HS-5 (cell line): ENCODE results near the gene UGT1A6.

Source experiments
- DNase-seq: peaks from one replicate; pipeline ENCODE4 v3.0.0-alpha.2; 2012; ENCODE audit warnings: low read depth

UGT1A6 gene

DNA sequence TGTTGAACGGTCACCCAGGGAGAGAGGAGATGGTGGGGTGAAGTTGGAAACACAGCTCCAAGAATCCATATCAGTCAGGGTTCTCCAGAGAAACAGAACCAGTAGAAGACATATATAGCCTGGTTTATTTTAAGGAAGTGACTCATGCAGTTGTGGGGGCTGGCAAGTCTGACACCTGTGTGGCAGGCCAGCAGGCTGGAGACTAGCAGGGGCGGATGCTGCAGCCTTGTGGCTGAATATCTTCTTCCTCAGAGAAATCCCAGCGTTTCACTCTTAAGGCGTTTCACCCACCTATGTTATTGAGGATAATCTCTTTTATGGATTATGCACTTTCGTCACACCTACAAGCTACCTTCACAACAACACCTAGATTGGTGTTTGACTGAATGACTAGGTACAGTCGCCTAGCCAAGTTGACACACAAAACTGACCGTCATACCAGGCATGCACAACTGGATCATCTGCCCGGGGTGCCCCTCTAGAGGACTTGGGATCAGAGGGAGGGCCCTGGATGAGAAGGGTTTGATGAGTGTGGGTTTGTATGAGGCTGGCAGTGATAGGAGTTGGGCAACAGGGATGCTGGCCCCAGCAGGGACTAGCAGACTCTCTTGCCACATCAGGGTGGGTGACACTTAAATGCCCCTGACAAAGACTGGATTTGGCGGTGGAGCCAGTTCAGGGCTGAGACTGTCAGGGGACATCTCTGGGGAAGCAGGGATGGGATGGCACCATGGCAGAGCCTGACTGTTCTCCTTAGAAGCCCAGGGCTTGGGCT lies 108.9 kb downstream of the UGT1A6 start:
- DNase-seq: no peak

DNA sequence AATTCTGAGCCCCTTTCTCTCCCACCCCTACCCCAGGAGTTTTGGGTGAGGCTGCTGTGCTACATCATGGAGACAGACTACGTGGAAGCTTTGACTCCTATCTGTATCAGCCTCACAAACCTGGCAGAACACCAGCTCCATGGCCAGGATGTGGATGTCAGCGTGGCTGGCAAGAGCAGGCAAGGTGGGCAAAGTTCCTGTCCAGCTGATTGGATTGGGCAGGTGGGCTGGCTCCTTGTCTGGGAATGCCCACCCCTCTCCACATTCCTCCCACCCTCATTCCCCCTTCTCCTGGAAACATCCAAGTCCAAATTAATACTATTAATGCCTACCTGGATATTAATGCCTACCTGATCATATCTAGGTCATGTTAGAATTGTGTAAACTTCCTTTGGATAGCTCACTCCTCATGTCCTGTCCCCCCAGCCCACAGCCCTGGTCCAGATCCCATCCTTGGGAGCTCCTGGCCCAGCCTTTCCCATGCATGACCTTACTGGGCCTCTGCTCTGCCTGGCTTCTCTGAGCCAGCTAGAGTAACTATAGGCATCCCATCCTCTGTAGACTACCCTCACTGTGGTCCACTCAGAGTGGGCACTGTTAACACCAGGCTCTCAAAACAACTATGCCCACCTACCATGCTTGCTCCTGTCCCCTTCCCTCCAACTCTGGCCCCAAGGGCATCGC lies 109.6 kb downstream of the UGT1A6 start:
- no peak for DNase-seq

DNA sequence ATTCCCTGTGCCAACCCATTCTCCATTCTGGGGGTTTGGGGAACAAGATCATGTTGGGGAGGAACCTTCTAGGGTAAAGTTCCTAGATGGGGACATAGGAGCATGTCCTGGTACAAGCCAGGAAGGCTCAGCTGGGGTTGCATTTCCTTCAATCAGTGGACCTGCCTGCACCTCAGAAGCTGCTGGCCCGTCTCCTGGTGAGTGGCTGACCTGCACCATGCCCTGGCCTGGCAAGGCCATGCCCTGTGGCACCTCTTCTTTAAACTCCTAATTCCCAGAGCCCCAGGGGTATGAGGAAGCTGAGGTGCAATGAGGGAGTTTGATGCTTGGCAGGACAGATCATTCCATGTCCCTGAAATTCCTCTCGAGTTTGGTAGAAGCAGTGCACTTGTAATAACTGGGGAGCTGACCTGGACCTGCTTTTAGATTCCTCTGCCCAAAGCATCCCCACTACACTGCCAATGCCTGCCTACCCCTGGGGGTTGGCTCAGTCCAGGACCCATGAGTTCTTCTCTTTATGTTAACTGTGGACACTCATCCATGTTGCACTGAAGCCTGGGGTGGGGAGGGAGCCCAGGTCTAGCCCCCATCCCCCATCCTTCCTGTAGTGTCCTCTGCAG lies 110.7 kb downstream of the UGT1A6 start:
- no peak for DNase-seq

DNA sequence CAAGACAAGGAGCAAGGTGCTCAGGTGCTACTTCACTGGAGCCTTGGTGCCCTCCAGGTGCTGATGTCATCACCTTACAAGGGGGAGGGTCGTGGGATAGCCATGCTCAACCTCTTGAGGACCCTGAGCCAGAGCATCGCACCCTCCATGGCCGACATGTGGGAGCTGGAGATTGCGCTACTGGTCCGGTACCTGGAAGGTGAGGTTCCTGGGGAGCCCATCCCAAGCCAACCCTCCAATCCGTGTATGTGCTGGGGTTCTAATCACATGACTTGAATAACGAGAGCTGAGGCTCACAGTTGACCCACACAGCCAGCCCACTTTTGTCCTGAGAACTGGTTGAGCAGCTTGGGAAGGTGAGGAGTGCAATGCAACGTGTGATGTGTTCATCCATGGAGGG lies 111.3 kb downstream of the UGT1A6 start:
- no peak for DNase-seq

DNA sequence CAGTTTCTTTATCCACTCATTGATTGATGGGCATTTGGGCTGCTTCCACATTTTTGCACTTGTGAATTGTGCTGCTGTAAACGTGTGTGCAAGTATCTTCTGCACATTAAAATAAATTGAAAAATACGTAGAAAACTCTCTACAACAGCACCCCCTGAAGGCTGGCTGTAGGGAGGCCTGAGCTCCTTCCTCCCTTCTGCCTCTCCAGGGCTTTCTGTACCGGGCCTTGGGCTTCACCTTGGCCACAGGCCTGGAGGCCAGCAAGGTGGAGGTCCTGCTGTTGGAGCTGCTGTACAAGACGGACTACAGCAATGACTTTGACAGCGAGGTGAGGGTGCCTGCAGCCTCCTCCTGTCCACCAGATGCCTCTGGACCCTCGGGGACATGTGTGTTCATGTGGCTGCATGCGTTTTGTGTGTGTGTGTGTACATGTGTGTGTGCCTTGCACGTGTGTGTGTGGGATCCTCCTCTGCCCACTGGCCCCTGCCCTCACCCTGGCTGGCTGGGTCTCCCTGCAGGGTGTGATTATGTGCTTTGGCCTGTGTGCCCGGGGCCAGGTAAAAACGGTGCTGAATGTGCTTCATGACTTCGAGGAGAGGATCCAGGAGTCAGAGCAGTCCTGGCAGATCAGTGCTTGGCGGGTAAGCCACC lies 114.7 kb downstream of the UGT1A6 start:
- DNase-seq: no peak

DNA sequence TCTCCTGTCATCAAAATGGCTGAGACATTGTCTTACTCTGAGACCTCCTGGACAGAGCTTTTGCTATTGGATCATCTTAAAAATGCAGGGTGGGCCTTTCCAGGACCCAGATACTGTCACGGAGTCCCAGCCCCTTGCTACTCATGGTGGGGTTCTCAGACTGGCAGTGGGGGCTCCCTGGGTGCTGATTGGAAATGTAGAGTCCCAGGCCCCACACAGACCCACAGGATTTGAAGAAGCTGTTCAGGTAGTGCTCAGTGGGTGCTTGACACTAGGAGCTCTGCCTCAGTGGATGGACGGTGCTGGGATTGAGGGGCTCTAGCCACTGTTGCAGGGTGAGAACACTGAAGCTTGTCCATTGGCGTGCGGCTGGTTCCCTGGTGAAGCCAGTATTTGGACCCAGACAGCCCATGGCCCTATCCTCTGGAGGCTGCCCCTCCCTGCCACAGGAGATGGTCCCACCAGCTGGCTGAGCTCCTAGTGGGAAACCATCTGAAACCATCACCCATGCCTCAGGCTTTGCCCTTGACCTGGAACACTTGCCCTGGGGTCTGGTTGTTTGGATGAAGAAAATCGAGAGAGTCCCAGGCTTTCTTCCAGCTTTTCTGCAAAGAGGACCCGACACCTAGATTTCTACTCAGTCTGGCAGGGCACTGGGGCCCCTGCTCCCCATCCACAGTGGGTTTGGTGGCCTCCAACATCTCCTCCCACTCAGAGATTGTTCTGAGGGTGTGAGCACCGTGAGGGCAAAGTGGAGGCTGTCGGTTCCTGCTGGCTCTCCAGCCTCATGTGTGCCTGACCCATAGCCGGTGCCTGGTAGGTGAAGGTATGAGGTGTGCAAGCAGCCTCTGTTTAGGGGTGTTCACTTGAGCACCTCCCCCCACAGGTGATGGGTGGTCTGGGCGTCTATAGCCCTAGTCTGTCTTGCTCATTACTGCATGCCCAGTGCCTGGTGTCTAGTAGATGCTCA lies 115.6 kb downstream of the UGT1A6 start:
- no peak for DNase-seq

DNA sequence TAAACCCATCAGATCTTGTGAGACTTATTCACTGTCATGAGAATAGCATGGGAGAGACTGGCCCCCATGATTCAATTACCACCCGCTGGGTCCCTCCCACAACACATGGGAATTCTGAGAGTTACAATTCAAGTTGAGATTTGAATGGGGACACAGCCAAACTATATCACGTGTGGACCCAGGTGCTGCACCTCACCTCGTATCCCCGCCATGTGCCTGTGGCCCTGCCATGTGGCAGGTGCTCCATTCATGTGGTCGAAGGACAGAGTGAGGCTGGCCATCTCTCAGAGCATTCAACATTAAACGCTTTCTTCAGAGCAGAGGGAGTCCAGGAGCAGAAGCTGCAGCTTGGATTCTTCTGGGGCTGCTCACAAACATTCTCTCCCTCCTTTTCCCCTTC lies 117.7 kb downstream of the UGT1A6 start:
- no peak for DNase-seq

DNA sequence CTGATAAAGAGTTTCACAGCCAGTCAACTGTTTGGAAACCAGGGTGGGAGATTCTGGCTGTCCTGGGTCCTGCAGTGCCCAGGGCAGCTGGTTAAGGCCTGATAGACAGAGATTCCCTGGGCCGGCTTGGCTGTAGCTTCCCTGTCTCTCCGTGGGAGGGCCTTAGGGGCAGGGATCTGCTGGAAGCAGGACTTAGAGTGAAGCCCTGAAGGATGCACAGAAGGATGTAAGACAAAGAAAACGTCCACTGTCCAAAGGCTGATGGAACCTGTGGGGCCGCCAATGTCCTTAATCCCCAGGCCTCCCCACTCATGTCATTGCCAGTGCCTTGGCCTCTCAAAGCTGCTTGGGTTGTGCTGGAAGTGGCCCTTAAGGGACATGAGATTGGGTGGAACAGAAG lies 118.4 kb downstream of the UGT1A6 start:
- DNase-seq: no peak

DNA sequence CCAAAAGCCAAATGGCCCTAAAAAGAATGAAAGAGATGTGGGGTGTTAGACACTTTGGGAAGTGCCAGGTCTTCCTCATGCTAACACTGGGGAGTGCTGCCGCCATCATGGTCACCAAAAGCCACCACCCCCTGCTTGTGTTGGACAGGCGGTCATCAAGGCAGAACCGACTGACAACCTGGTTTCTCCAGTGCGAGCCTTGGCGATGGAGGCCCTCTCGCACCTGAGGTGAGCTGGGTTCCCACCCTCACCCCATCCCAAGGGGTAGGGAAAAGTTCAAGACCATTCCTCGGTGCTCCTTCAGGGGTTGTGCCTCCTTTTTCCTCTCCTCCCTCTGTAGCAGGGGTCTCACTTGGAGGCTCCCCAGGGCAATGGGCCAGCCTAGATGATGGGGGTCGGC lies 119.0 kb downstream of the UGT1A6 start:
- no peak for DNase-seq

DNA sequence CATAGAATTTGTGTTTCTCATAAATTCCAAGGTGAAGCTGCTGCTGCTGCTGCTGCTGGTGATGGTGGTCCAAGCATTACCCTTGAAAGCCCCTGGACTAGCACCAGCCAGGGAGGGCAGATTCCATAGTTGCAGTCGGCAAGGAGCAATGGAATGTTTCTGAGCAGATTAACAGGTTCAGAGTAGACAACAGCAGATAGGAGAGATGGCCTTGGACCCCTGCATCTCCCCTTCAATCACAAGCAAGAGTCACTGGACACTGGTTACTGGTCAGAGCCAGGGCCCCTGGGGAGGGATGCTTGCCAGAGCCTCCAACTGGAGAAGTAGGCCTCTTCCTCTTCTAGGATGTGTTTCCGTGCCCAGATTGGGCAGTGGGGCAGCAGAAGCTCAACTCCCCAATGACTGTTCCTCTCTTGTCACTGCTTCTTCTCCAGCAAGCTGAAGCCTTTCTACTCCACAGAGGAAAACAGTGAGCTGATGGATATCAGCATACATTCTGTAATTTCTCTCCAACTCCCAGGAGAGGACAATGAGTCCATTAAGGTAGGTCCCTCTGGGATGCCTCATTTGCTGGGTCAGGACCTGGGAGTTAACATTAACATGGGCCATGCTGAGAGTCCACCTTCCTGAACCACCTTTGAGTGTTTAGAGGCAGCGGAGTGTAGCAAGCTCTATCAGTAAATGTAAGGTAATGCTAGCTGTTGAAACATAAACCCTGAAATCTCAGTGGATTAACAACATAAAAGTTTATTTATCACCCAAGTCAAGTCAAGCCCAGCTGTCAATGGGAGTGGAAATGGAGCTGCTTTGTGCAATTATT lies 120.8 kb downstream of the UGT1A6 start:
- no peak for DNase-seq

DNA sequence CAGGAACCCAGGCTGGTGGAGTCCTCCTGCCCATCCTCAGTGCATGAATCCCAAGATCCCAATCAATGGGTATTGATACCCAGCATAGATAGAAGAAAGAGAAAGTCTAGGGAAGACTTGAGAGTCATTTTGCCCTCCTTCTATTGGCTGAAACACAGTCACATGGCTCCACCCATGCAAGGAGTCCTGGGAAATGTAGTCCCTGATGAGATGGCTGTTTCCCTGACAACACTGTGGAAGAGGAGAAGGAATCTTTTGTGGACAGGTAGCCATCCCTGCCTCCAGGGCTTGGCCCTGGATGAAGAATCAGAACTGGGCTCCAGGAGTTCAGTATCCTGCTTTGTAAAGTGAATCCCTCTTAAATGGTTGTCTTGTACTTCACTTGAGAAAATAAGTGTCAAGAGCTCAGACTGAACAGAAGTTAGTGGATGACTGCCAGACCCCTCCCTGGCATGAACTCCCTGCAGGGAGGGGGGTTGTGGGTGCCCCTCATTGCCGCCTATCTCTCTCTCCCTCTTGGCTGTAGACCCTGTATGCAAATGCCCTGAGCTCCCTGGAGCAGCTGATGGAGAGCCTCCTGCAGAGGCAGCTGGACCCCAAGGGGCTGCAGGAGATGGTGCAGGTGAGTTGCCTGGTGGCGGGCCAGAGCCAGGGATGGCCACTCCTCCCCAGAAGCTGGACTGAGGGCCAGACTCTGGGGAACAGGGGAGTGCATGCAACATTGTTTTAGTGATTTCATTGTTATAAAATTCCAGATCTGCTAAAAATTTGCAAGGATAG lies 121.6 kb downstream of the UGT1A6 start:
- DNase-seq: no peak

DNA sequence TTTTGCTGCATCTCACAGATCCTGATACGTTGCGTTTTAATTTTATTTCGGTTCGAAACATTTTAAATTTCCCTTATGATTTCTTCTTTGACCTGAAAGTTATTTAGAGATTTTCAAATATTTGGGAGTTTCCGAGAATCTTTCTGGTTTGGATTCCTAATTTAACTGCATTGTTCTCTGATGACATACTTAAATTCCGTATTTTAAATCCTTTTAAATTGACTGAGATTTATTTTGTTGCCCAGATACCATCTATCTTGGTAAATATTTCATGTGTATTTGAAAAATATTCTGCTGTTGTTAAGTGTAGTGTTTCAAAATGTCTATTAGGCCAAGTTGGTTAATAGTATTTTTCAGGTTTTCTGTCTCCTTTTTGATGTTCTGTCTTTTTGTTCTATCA lies 123.2 kb downstream of the UGT1A6 start:
- no peak for DNase-seq

DNA sequence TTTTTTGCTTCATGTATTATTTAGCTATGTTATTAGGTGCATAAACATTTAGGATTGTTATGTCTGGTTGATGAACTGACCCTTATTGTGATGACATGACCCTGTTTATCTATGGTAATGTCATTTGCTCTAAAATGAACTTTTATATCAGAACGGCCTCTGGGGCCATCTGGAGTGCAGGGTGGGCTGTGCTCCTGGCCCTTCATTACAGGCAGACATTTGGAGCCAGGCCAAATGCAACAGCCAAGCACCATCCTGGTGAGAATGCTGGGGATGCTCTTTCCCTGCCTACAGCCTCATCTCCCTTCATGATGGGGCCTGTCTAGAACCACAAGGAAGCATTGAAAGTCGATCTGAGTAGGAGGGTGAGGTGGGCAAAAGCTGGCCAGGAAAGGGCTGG lies 123.6 kb downstream of the UGT1A6 start:
- no peak for DNase-seq

DNA sequence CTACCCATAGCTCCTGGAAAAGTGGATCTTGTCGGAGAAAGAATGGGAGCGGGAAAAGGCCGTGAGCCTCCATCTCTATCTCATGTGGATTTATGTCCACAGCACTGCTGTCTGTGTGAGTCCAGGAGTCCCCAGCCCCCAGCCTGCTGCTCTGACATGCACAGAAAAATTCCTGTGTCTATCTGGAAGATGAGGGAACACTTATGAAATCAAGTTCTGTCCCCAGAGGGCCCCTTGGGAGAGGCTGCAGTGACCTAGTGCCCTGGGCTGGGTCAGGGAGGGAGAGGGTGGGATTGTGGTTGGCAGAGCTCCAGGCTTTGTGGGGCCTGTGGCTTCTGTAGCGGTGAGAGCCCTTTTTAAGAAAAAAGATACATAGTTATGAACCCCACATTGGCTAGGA lies 124.1 kb downstream of the UGT1A6 start:
- no peak for DNase-seq

DNA sequence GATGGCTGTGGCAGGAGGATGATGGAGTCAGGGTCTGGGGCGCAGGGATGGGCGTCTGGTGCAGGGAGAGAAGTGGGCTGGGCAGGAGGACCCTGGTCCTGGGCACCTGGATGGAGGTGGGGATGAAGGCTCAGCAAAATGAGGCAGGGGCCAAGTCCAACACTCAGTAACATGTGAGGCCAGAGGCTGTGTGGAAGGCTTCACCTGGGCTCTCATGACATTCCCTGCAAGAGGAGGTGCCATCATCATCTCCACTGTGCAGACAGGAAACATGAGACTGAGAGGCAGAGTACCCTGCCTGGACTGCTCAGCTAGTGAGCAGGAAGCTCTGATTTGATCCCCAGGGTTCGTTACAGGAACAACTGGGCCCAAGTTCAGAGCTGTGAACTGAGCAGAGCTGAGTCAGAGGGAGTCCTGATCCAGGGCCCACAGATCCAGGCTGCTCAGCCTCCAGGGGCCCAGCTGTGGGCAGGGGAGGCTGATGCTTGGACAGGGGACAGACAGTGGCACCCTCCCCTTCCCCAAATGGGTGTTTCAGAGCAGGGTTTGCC lies 124.7 kb downstream of the UGT1A6 start:
- no peak for DNase-seq

DNA sequence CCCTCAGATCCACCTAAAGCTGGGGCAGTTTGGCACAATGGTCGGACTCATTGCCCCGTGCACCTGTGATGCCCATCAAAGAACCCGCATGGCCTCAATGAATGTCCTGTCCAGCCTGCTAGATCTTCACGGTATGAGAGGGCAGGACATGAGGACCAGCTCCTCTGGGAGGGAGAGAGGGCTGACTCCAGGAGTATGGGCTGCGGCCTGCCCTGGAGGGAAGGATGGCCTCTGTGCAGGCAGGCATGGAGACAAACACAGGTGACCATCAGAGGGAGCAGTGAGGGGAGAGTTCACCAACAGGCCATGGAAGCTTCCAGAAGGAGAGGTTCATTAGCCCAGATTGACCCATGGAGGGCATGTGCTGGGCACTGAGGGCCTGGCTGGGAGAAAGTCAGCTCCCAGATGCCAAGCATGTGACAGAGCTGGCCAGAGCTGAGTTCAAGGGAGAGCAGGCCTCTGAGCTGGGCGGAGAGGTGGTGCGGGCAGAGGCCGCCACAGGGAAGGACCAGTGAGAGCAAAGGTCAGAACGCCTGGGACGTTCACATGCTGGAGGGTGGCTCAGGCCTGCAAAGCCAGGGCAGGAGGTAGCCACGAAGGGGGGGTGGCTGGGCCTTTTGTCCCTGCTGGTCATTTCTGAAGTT lies 125.4 kb downstream of the UGT1A6 start:
- DNase-seq: no peak

DNA sequence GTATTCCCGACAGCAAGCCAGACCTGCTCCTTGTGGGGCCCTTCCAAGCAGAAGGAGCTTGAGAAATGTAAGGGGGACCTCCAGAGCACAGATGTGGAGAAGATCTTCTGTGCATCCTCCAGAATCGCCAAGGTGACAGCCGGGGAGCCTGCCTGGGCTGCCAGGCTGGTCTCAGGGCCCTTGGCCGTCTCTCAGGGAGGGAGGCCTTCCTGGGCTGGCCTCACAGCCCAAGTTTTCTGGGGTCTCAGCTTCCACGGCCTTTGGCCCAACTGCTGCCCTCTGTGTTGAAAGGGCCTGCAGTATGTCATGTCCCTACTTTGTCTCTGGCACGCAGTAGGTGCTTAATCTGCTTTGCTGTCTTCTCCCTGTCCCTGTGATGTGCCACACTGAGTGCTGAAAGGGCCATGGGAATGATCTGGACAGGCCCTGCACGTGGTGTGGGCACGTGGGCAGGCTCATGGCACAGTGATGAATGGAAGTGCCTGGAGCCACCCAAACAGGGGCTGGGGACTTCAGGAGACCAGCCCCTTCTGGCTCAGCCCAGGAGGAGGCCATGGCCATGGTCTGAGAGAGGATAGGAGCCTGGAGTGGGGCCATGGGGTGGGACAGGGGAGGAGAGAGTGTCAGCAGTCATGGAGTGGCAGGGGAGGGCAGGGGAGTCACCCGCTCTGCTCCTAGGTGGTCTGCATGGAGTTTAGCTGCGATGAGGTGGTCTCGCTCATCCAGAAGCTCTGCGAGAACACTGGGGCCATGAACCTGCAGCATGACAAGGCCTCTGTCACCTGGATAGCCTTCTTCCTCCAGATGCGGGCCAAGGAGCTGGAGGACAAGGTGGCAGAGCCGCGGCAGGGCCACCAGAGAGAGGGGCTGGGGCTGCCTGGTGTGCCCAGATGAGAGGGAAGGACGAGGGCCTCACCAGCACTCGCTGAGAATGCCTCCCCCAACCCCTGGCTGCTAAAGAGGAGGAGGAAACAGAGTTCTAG lies 126.2 kb downstream of the UGT1A6 start:
- DNase-seq: no peak
